Adrenal gland (tissue), 5 donors: ENCODE measurements around the gene TMOD1.
A peak's percentile ranks its signal among the peaks of the same experiment; 100 is the strongest.

ENCODE experiments used
- POLR2A ChIP-seq, 2 donors: fragments of 450-650 bp; IDR thresholded peaks; one replicate each; pipeline ENCODE4 v1.6.1; 2017; ENCODE audit warnings: antibody characterized with exemption in 2 of 2, mild to moderate bottlenecking in 2 of 2, moderate library complexity in 1 of 2
- TF ChIP-seq, protein P1 (sequence below), 6 experiments: fragments of 450-650 bp in 4 of 6; fragments of 200-600 bp in 2 of 6; sonication (generic) in 1 of 6; IDR thresholded peaks; 1 replicate in 5 of 6; 2 replicates in 1 of 6; pipeline versions ENCODE4 v1.5.1 to v1.8.0; 2016 to 2021; ENCODE audit warnings: antibody characterized with exemption in 6 of 6, mild to moderate bottlenecking in 2 of 6, moderate library complexity in 1 of 6
- donor health status: DM: no; HTN: no; CAD: no.

DNA sequence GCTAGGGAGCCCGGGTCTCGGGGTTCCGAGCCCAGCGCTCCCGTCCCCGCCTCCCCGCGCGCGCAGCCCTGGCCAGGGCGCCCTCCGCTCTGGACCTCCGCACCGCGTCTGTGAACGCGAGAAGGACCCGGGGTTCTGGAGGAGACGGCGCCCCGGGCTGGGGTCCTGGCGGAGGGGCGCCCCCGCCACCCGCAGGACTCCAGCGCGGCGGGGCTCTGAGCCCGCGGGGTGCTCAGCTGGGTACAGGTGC, 431 bp downstream of the TMOD1 start:
- TF ChIP-seq, protein P1, sequence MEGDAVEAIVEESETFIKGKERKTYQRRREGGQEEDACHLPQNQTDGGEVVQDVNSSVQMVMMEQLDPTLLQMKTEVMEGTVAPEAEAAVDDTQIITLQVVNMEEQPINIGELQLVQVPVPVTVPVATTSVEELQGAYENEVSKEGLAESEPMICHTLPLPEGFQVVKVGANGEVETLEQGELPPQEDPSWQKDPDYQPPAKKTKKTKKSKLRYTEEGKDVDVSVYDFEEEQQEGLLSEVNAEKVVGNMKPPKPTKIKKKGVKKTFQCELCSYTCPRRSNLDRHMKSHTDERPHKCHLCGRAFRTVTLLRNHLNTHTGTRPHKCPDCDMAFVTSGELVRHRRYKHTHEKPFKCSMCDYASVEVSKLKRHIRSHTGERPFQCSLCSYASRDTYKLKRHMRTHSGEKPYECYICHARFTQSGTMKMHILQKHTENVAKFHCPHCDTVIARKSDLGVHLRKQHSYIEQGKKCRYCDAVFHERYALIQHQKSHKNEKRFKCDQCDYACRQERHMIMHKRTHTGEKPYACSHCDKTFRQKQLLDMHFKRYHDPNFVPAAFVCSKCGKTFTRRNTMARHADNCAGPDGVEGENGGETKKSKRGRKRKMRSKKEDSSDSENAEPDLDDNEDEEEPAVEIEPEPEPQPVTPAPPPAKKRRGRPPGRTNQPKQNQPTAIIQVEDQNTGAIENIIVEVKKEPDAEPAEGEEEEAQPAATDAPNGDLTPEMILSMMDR (IDR thresholded peaks at IDR 0.05), result no peak
- peak in 1 of 2 donors; percentile 22 for TF ChIP-seq POLR2A (IDR thresholded peaks at IDR 0.05)
